ENCODE data around the gene SHD. TPM values are rescaled to one million over a fixed set of nuclear protein-coding genes. Genes with fewer than 3 reads are reported as not detected.

SHD gene
- total RNA-seq, 1 donor from 2014 or later: not detected

DNA sequence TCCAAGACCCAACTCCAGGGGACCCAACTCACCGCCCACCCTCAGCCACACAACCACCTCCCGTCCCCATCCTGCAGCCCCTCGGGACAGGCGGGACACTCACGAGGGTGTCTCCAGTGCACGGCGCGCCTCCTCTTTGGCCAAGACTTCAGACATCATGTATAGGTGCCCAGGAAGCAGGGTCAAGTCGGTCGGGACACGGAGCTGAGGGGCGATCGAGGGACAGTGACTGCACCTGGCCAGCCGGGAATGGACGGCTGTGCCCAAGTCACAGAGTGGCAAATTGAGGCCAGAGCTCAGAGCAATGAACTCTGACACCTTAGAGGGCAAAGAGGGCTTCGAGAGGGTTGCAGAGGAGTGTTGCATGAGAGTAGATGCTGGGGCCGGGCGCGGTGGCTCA, 50.8 kb downstream of the SHD start:
- DNase-seq: no peak
- Histone ChIP-seq H3K4me1 (no peaks in the 10 kb centered on the region), H3K27ac (no peak overlapping the region), H3K27me3 (no peaks in the 10 kb centered on the region), H3K36me3 (no peaks in the 10 kb centered on the region), H3K9me3 (no peaks in the 10 kb centered on the region), H3K4me3 (no peak overlapping the region)
- no peak for ATAC-seq
- TF ChIP-seq, protein P1, sequence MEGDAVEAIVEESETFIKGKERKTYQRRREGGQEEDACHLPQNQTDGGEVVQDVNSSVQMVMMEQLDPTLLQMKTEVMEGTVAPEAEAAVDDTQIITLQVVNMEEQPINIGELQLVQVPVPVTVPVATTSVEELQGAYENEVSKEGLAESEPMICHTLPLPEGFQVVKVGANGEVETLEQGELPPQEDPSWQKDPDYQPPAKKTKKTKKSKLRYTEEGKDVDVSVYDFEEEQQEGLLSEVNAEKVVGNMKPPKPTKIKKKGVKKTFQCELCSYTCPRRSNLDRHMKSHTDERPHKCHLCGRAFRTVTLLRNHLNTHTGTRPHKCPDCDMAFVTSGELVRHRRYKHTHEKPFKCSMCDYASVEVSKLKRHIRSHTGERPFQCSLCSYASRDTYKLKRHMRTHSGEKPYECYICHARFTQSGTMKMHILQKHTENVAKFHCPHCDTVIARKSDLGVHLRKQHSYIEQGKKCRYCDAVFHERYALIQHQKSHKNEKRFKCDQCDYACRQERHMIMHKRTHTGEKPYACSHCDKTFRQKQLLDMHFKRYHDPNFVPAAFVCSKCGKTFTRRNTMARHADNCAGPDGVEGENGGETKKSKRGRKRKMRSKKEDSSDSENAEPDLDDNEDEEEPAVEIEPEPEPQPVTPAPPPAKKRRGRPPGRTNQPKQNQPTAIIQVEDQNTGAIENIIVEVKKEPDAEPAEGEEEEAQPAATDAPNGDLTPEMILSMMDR (IDR thresholded peaks at IDR 0.05): no peak
- intact Hi-C loops (cut with DNase I): no loop called here

DNA sequence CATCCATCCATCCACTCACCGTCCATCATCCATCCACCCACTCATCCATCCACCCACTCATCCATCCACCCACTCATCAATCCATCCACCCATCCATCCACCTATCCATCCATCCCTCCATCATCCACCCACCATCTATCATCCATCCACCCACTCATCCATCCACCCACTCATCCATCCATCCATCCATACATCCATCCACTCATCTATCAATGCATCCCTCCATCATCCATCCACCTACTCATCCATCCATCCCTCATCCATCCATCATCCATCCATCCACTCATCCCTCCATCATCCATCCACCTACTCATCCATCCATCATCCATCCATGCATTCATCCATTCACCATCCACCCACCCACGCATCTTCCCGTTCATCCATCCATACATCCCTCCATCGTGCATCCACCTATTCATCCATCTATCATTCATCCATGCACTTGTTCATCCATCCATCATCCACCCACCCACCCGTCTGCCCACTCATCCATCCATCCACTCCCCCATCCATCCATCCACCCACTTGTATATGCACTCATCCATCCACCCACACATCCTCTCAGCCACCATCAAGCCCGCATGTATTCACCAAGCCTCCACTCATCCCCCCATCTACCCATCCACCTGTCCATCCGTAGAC, 56.0 kb downstream of the SHD start:
- Histone ChIP-seq H3K27ac (no peak overlapping the region), H3K9me3 (no peaks in the 10 kb centered on the region), H3K4me3 (no peak overlapping the region), H3K27me3 (no peaks in the 10 kb centered on the region), H3K4me1 (no peaks in the 10 kb centered on the region), H3K36me3 (no peaks in the 10 kb centered on the region)
- ATAC-seq (no peak), DNase-seq (no peak)
- TF ChIP-seq, protein P1 (IDR thresholded peaks at IDR 0.05): no peak
- intact Hi-C loops (cut with DNase I): no loop called here

DNA sequence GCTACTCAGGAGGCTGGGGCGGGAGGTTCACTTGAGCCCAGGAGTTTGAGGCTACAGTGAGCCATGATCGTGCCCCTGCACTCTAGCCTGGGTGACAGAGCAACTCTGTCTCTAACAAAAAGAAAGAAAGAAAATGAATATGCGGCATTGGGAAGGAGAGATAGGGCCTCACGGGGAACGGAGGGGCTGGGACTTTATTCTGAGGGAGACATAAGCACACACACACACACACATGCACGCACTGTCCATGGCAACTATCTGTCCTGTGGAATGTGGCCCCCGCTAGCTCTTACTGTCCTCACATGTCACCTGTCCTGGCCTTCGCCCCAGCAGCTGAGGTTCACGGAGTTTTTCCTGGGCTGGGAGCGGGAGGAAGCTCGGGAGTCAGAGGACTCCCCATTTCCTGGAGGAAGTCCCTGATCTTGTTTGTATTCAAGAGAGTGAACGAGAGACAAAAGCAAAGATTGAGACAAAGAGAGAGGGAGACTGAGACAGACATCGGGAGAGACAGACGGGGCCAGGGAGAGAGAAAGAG, 58.9 kb downstream of the SHD start:
- no peak for DNase-seq

DNA sequence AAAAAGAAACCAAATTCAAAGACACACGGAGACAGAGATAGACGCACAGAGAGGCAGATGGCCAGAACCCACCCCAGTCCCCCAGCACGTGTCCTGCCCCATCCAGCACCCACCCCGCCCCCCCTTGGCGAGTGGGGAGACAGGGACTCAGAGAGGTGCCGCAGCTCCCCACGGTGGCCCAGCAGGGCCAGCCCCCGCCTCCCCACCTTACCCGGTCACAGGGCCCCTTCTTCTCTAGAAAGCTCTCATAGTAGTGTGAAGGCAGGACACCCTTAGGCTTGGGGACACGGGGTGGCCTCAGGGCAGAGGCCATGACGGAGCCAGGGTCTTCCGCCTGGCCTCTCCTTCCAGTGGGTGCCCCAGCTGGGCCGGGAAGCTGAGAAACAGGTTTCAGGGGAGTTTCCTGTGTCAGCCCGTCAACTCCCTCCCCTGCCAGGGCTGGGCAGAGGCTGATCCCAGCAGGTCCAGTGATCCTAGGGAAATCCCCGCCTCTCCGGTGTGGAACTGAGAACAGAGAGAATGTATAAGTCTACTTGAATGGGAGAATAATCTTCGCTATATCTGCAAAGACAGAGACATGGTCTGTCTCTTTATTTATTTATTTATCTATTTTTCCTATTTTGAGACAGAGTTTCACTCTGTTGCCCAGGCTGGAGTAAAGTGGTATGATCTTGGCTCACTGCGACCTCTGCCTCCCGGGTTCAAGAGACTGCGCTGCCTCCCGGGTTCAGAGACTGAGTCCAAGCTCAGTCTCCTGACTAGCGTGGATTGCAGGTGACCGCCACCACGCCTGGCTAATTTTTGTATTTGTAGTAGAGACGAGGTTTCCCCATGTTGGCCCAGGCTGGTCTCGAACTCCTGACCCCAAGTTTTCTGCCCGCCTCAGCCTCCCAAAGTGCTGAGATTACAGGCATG, 59.6 kb downstream of the SHD start, which contains the start of gene STAP2:
Gene STAP2 (minus strand): TSS at position 387 of the 915 bp plus-strand sequence. CDS start 74 bp downstream, at position 313.
- H3K27ac ChIP-seq: peak within 1 kb of the TSS; percentile 75

More for the DNA sequence above, 58.9 kb downstream of the SHD start:
- no peaks in the 10 kb centered on the region for H3K36me3 ChIP-seq
- TF ChIP-seq, protein P1 (IDR thresholded peaks at IDR 0.05): no peak
- no peaks in the 10 kb centered on the region for H3K9me3 ChIP-seq
- H3K27me3 ChIP-seq: no peaks in the 10 kb centered on the region
- intact Hi-C loops (cut with DNase I): no loop called here
- H3K4me3 ChIP-seq: peak overlapping the region; percentile 54
- H3K4me1 ChIP-seq: peaks cover 5% of the 10 kb centered on the region
- peak overlapping the region; percentile 75 for H3K27ac ChIP-seq
- ATAC-seq: no peak

More for the DNA sequence above, 59.6 kb downstream of the SHD start, which contains the start of gene STAP2:
- TF ChIP-seq, protein P1 (IDR thresholded peaks at IDR 0.05): no peak
- Histone ChIP-seq H3K27me3 (no peaks in the 10 kb centered on the region), H3K4me1 (peaks cover 5% of the 10 kb centered on the region), H3K9me3 (no peaks in the 10 kb centered on the region), H3K36me3 (no peaks in the 10 kb centered on the region), H3K4me3 (peak within 1 kb of the TSS; percentile 54)
- intact Hi-C loops (cut with DNase I): no loop called here
- DNase-seq: peak; percentile 82
- ATAC-seq: peak; percentile 2

Other genes starting within 250 kb of the SHD start
- gene ZBTB7A, start 212.4 kb upstream of the SHD start, total RNA-seq: 54.3 TPM
- gene MAP2K2, start 155.1 kb upstream of the SHD start, total RNA-seq: 110 TPM
- gene CREB3L3, start 125.6 kb upstream of the SHD start, total RNA-seq: not detected
- 20.3 TPM for gene SIRT6, start 96.7 kb upstream of the SHD start, total RNA-seq
- 2.3 TPM for gene ANKRD24, start 96.6 kb upstream of the SHD start, total RNA-seq
- gene EBI3, start 49.7 kb upstream of the SHD start, total RNA-seq: 2.0 TPM
- 18.9 TPM for gene YJU2, start 32.2 kb upstream of the SHD start, total RNA-seq
- gene TMIGD2, start 23.1 kb downstream of the SHD start, total RNA-seq: 2.7 TPM
- 1.5 TPM for gene FSD1, start 25.3 kb downstream of the SHD start, total RNA-seq
- 16.1 TPM for gene STAP2, start 59.6 kb downstream of the SHD start, total RNA-seq
- 29.3 TPM for gene MPND, start 64.3 kb downstream of the SHD start, total RNA-seq
- gene SH3GL1, start 121.3 kb downstream of the SHD start, total RNA-seq: 47.6 TPM
- gene CHAF1A, start 123.4 kb downstream of the SHD start, total RNA-seq: 10.8 TPM
- gene UBXN6, start 178.5 kb downstream of the SHD start, total RNA-seq: 113 TPM
- gene HDGFL2, start 193.0 kb downstream of the SHD start, total RNA-seq: 30.6 TPM
- 4.1 TPM for gene PLIN4, start 239.2 kb downstream of the SHD start, total RNA-seq

All from upper lobe of right lung (tissue), 1 donor.